Effector CD8-positive, alpha-beta T cell (primary cell): ENCODE data around the gene STARD13.

Experiments
- DNase-seq: peaks from one replicate; lab custom pipeline; 2025; lab: John Stamatoyannopoulos, UW

STARD13 gene

DNA sequence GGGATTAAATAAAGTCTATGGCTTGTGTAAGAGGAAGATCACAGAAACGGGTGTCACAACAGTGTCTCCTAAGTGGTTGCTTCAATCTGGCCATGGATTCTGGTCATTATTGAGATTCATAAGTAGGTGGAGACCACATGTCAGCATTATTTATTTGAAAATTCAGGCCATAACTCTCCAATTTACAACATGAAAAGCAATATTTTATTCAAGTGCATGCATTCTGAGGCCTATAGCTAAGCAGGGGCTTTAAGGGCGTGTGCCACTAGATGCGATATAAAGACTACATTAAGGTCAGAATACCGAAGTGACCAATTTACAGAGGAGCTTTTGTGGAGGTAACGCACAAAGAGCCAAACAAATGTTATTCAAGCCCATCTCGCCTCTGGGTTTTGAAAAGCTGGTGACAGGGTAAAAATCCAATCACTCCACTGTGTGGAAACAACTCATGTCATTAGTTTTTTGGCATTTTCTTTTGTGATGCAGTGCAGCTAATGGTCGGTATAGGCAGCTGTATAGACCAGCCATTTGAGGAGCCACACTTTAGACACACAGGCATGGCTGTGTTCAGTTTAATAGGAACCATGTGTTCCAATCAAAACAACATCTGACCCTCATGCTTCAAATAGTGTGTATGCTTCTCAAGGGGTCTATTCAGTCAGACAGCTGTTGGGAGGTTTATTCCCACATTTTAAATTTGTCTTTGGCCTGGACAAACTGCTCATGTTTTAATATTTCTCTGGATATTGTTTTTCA, 145.6 kb downstream of the STARD13 start:
- no peak for DNase-seq

- no peak for DNase-seq
Measured at GRCh38 chr13:33139184-33139583, 146.4 kb downstream of the STARD13 start.

DNA sequence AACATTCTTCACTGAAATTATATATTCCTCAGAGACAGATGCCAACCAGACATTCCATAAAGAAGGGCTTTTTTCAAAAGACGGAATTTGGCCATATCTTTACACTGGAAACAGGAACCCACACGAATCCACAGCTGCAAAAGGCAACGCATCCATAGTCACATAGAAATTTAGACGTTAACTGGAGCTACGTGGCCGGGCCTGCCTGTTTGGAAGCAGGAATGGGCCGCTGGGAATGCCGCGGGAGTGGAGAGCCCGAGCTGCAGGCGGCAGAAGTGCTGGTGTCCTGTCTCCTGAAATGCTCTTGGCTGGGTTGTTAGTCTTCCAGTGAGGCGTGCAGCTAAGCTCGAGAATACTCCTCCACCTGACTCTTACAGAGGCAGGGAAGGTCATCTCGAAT, 147.1 kb downstream of the STARD13 start:
- no peak for DNase-seq

DNA sequence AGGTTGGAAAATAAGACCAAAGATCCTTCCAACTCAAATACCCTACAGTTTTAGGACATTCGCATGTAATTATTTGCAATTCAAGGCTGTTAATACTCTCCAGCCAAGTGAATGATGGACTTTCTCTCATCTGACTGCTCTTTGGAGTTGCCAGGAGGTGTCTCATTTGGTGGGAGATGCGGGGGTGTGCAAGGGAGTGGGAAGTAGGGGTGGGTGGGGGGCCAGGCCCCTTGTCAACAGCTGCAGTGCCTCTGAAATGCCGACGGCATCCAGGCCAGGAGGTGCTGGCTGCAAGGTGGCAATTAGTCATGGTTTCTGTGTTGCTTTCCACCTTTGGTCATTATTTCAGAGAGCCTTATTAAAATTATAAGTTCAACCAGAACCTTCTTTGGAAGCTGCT, 147.8 kb downstream of the STARD13 start:
- DNase-seq: no peak

DNA sequence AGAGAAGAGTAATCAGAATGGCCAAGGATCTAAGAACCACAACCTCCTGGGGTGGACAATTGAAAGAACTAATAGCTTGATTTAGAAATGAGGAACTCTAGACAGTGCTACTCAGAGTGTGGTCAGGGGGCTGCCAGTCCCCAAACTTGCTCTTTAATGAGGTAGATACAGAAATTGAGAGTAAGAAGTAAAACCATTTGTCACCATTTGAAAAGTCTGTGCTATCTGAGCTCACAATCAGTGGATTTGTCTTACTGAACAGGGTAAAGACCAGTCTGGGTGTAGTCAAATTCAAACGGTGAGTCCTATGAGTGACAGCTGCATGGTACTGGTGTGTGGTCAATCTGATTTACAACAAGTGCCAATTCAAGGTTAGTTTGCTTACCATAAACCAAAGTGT, 150.5 kb downstream of the STARD13 start:
- no peak for DNase-seq

DNA sequence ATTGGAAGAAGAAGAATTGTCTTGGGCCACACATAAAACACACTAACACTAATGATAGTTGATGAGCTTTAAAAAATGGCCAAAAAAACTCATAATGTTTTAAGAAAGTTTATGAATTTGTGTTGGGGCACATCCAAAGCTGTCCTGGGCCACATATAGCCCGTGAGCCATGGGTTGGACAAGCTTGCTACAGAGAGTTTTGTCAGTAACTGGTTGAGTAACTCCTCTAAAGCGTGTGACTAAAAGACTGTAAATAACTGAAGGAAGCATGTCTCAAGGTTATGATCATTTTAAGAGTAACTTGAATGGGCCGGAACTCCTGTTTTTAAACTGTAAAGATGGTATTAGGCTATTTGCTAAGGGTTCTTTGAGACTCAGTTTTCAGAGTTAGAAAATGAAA, 151.3 kb downstream of the STARD13 start:
- DNase-seq: no peak

GRCh38 chr13:33132644-33133440, 152.7 kb downstream of the STARD13 start:
- DNase-seq: no peak

- DNase-seq: no peak
Measured at GRCh38 chr13:33129886-33130285, 155.7 kb downstream of the STARD13 start.

- no peak for DNase-seq
Measured at GRCh38 chr13:33129094-33129832, 156.3 kb downstream of the STARD13 start.

- no peak for DNase-seq
Measured at GRCh38 chr13:33128134-33128533, 157.4 kb downstream of the STARD13 start.

GRCh38 chr13:33127009-33127551, 158.5 kb downstream of the STARD13 start:
- no peak for DNase-seq

GRCh38 chr13:33125821-33126570, 159.6 kb downstream of the STARD13 start:
- DNase-seq: no peak

DNA sequence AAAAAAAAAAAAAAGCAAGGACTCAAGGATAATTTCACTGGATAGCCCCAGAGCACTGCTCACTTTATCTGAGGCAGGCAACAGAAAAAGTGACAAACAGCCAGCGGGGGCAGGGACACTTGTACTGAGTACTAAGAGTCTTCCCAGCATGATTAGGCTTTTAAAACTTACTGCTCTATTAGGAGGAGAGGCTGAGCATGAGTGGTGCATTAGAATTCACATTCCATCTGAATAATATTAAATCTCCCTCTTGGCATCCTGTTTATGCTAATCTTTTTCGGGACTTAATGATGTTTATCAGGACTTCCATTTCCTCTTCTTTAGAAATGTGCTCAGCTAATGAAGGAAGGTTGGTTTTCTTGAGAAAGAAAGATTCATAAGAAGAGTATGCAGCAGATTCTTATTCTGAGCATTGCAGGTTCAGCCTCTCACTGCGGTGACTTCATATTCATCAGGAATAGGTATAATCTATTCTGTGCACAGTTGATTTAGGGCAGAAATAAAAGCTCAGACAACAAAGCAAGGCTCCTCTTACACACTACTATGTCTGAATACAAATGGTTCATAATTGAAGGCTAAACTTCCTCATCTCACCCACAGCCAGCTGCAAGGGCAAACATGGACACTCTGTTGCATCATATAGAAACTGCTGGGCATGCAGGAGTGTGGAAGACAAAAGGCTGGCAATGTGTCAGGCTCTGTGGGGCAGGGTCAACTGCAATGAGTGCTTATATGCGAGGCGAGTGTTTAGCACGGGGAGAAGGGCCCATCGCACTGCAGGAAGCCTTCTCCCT, 162.3 kb downstream of the STARD13 start:
- no peak for DNase-seq

DNA sequence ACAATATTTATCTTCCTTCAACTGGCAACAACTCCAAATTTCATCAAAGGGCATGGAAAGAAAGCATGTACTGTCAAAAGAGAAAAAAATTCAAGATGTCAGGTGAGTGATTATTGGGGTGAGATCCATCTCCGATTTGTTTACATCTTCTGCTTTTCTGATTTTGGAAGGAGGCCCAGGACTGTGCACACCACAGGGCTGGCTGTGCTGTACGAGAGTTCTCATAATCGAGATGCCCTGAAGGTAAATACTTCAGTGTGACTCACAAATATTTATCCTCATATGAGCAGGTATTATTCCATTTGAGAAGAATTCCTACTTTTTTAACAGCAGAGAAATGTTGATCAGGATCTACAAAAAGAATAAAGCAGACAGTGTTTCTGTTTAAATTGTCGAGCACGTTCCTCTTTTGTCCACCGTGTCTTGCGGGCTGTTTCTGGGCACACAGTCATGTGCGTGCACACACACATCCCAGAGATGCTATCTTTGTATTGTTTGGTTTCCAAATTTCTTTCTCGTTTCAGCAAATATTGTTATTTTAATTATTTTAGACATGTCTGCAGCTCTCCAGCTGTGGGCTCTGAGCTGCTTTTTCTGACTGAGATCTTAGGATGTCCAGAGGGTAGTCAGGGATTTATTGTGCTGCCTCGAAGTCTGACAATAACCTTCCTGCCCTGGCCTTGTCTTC, 165.6 kb downstream of the STARD13 start:
- no peak for DNase-seq

GRCh38 chr13:33119022-33119781, 166.4 kb downstream of the STARD13 start:
- DNase-seq: no peak

GRCh38 chr13:33116321-33117010, 169.1 kb downstream of the STARD13 start:
- DNase-seq: no peak

DNA sequence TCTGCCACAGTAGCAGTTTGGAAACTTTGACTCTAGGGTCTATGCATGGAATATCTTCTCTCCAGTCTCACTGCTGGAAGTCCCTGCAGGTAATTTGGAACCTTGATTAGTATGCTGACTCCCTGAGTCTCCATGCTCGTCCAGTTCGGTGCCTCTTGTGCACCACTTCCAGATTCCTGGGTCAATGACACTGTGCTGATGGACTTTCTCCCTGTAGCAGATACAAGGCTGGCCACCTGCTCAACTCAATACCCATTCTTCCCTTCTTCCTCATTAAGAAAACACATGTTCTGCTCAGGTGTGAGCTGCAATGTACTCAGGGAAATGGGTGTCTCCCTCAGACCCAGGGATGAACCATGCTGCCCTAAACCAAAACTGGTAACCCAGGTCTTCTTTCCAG, 170.3 kb downstream of the STARD13 start:
- no peak for DNase-seq

- no peak for DNase-seq
Measured at GRCh38 chr13:33114146-33114545, 171.4 kb downstream of the STARD13 start.

GRCh38 chr13:33112766-33113165, 172.8 kb downstream of the STARD13 start:
- no peak for DNase-seq
